ENCODE measurements around the gene USP11. TPM values are rescaled to one million over a fixed set of nuclear protein-coding genes. Genes with fewer than 3 reads are reported as not detected.

The USP11 gene
- total and polyA plus RNA-seq, 9 donors = 39.5 to 115 (median 101) TPM

DNA sequence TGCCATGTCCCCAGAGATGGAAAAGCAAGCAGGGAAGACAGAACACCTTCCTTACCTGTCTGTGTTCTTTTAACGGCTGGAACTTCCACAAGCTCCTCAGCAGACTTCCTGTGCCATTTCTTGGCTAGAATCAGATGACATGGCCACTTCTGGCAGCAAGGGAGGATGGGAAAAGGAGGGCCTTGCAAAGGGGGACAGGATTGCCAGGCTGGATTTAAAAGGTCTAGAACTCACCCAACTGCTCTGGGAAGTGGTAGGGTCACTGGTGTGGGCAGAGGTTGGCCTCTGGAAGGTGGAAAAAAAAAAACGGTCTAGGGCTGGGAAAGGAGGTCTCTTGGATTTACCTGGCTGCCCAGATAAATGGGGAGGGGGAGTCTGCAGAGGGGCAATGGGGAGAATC lies 1.6 kb upstream of the USP11 start:
- WGBS (ENCODE audit: insufficient coverage) = 77% methylated on average over 2 of the region's 2 CpGs
- Histone ChIP-seq H3K4me1 (ENCODE audit: control insufficient read depth, insufficient read depth, low read length) (peaks cover 5% of the 10 kb centered on the region), H3K36me3 (ENCODE audit: control insufficient read depth, insufficient read depth, low read length) (peaks cover 31% of the 10 kb centered on the region), H3K9me3 (replicated peaks; ENCODE audit: control insufficient read depth, low read depth, low read length) (no peaks in the 10 kb centered on the region), H3K27ac (ENCODE audit: low read length) (no peak overlapping the region), H3K27me3 (ENCODE audit: control insufficient read depth, insufficient read depth, low read length) (peaks cover 52% of the 10 kb centered on the region), H3K4me3 (ENCODE audit: low read length) (no peak overlapping the region)
- no peak for DNase-seq

- peak overlapping the region; percentile 100 for H3K27ac ChIP-seq (ENCODE audit: low read length)
- DNase-seq = no peak
- peaks cover 48% of the 10 kb centered on the region for H3K27me3 ChIP-seq (ENCODE audit: control insufficient read depth, insufficient read depth, low read length)
- H3K9me3 ChIP-seq (replicated peaks; ENCODE audit: control insufficient read depth, low read depth, low read length) = no peaks in the 10 kb centered on the region
- peaks cover 5% of the 10 kb centered on the region for H3K4me1 ChIP-seq (ENCODE audit: control insufficient read depth, insufficient read depth, low read length)
- 60% methylated on average over 6 of the region's 8 CpGs for WGBS (ENCODE audit: insufficient coverage)
- peaks cover 20% of the 10 kb centered on the region for H3K36me3 ChIP-seq (ENCODE audit: control insufficient read depth, insufficient read depth, low read length)
- peak overlapping the region; percentile 83 for H3K4me3 ChIP-seq (ENCODE audit: low read length)
Observed at GRCh38 chrX:47232197-47232802, 509 bp upstream of the USP11 start.

GRCh38 chrX:47233333-47234113 lies 714 bp downstream of the USP11 start:
- peak; percentile 98 for DNase-seq
- 12% methylated on average over 41 of the region's 51 CpGs for WGBS (ENCODE audit: insufficient coverage)
- Histone ChIP-seq H3K36me3 (ENCODE audit: control insufficient read depth, insufficient read depth, low read length) (peaks cover 16% of the 10 kb centered on the region), H3K27me3 (ENCODE audit: control insufficient read depth, insufficient read depth, low read length) (peaks cover 50% of the 10 kb centered on the region), H3K27ac (ENCODE audit: low read length) (peak overlapping the region; percentile 100), H3K9me3 (replicated peaks; ENCODE audit: control insufficient read depth, low read depth, low read length) (no peaks in the 10 kb centered on the region), H3K4me3 (ENCODE audit: low read length) (peak overlapping the region; percentile 83), H3K4me1 (ENCODE audit: control insufficient read depth, insufficient read depth, low read length) (peaks cover 5% of the 10 kb centered on the region)

GRCh38 chrX:47234583-47234982 lies 1.8 kb downstream of the USP11 start:
- Histone ChIP-seq H3K4me3 (ENCODE audit: low read length) (peak overlapping the region; percentile 83), H3K27ac (ENCODE audit: low read length) (peak overlapping the region; percentile 95), H3K9me3 (replicated peaks; ENCODE audit: control insufficient read depth, low read depth, low read length) (no peaks in the 10 kb centered on the region), H3K4me1 (ENCODE audit: control insufficient read depth, insufficient read depth, low read length) (peaks cover 5% of the 10 kb centered on the region), H3K36me3 (ENCODE audit: control insufficient read depth, insufficient read depth, low read length) (peaks cover 13% of the 10 kb centered on the region), H3K27me3 (ENCODE audit: control insufficient read depth, insufficient read depth, low read length) (peaks cover 51% of the 10 kb centered on the region)
- no peak for DNase-seq
- no CpG with 5 or more reads among the region's 3 CpGs for WGBS (ENCODE audit: insufficient coverage)

DNA sequence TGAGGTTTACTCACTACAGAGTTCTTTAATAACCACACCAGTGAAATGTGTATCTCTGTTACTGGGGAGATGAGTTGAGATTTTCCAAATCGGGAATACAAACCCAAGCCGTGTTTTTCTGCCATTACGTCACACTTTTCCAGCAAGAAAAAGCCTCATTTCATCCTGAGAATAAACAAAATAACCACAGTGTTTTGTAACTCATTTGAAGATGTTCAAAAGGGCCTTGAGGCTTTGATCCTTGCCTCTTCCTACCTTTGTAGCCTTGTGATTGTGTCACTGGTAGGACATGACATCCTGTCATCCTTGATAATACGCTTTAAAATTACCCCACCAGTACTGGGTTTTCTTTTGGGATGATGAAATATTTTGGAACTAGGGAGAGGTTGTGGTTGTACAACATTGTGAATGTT lies 2.9 kb downstream of the USP11 start:
- H3K27ac ChIP-seq (ENCODE audit: low read length) = no peak overlapping the region
- H3K4me1 ChIP-seq (ENCODE audit: control insufficient read depth, insufficient read depth, low read length) = peaks cover 5% of the 10 kb centered on the region
- no peak overlapping the region for H3K4me3 ChIP-seq (ENCODE audit: low read length)
- WGBS (ENCODE audit: insufficient coverage) = no CpG with 5 or more reads among the region's 4 CpGs
- no peaks in the 10 kb centered on the region for H3K9me3 ChIP-seq (replicated peaks; ENCODE audit: control insufficient read depth, low read depth, low read length)
- H3K36me3 ChIP-seq (ENCODE audit: control insufficient read depth, insufficient read depth, low read length) = peaks cover 18% of the 10 kb centered on the region
- no peak for DNase-seq
- H3K27me3 ChIP-seq (ENCODE audit: control insufficient read depth, insufficient read depth, low read length) = peaks cover 56% of the 10 kb centered on the region

GRCh38 chrX:47239199-47239598 lies 6.4 kb downstream of the USP11 start:
- no peak for DNase-seq
- Histone ChIP-seq H3K27ac (ENCODE audit: low read length) (no peak overlapping the region), H3K4me3 (ENCODE audit: low read length) (no peak overlapping the region), H3K27me3 (ENCODE audit: control insufficient read depth, insufficient read depth, low read length) (peaks cover 52% of the 10 kb centered on the region), H3K36me3 (ENCODE audit: control insufficient read depth, insufficient read depth, low read length) (peaks cover 44% of the 10 kb centered on the region), H3K4me1 (ENCODE audit: control insufficient read depth, insufficient read depth, low read length) (no peaks in the 10 kb centered on the region), H3K9me3 (replicated peaks; ENCODE audit: control insufficient read depth, low read depth, low read length) (no peaks in the 10 kb centered on the region)
- 81% methylated on average over 2 of the region's 8 CpGs for WGBS (ENCODE audit: insufficient coverage)

- H3K36me3 ChIP-seq (ENCODE audit: control insufficient read depth, insufficient read depth, low read length) = peaks cover 48% of the 10 kb centered on the region
- WGBS (ENCODE audit: insufficient coverage) = 98% methylated on average over 11 of the region's 12 CpGs
Observed at GRCh38 chrX:47239898-47240545, 7.2 kb downstream of the USP11 start.

GRCh38 chrX:47240619-47241018 lies 7.8 kb downstream of the USP11 start:
- H3K27ac ChIP-seq (ENCODE audit: low read length) = no peak overlapping the region
- H3K27me3 ChIP-seq (ENCODE audit: control insufficient read depth, insufficient read depth, low read length) = peaks cover 65% of the 10 kb centered on the region
- H3K4me3 ChIP-seq (ENCODE audit: low read length) = no peak overlapping the region
- DNase-seq = no peak
- no peaks in the 10 kb centered on the region for H3K9me3 ChIP-seq (replicated peaks; ENCODE audit: control insufficient read depth, low read depth, low read length)
- H3K36me3 ChIP-seq (ENCODE audit: control insufficient read depth, insufficient read depth, low read length) = peaks cover 54% of the 10 kb centered on the region
- peaks cover 8% of the 10 kb centered on the region for H3K4me1 ChIP-seq (ENCODE audit: control insufficient read depth, insufficient read depth, low read length)
- WGBS (ENCODE audit: insufficient coverage) = 80% methylated on average over 7 of the region's 7 CpGs

More at GRCh38 chrX:47239898-47240545, 7.2 kb downstream of the USP11 start:
- H3K4me3 ChIP-seq (ENCODE audit: low read length) = no peak overlapping the region
- H3K27ac ChIP-seq (ENCODE audit: low read length) = no peak overlapping the region
- no peaks in the 10 kb centered on the region for H3K9me3 ChIP-seq (replicated peaks; ENCODE audit: control insufficient read depth, low read depth, low read length)
- no peak for DNase-seq
- H3K27me3 ChIP-seq (ENCODE audit: control insufficient read depth, insufficient read depth, low read length) = peaks cover 59% of the 10 kb centered on the region
- H3K4me1 ChIP-seq (ENCODE audit: control insufficient read depth, insufficient read depth, low read length) = peaks cover 6% of the 10 kb centered on the region

- Histone ChIP-seq H3K27me3 (ENCODE audit: control insufficient read depth, insufficient read depth, low read length) (peaks cover 67% of the 10 kb centered on the region), H3K36me3 (ENCODE audit: control insufficient read depth, insufficient read depth, low read length) (peaks cover 60% of the 10 kb centered on the region), H3K9me3 (replicated peaks; ENCODE audit: control insufficient read depth, low read depth, low read length) (no peaks in the 10 kb centered on the region), H3K27ac (ENCODE audit: low read length) (no peak overlapping the region), H3K4me1 (ENCODE audit: control insufficient read depth, insufficient read depth, low read length) (peaks cover 8% of the 10 kb centered on the region), H3K4me3 (ENCODE audit: low read length) (no peak overlapping the region)
- WGBS (ENCODE audit: insufficient coverage) = 84% methylated on average over 12 of the region's 18 CpGs
- no peak for DNase-seq
Observed at GRCh38 chrX:47241201-47242011, 8.6 kb downstream of the USP11 start.
